SK-N-SH (cell line): ENCODE data around the gene VWDE. TPM values are rescaled to one million over a fixed set of nuclear protein-coding genes. Genes with fewer than 3 reads are reported as not detected.

Experiments
- CTCF ChIA-PET: fragments of 300-600, 350-600 bp; formaldehyde crosslinking; extraction: SDS; loops from one replicate; lab custom pipeline; 2021; lab: Yijun Ruan, JAX
- POLR2A ChIA-PET: fragments of 350-600 bp; sonication (Branson Sonifier 250); formaldehyde crosslinking; extraction: SDS; loops from one replicate; lab custom pipeline; 2020; ENCODE audit warnings: antibody characterized with exemption, inconsistent platforms; lab: Yijun Ruan, JAX
- DNase-seq: peaks from one replicate; pipeline ENCODE4 v3.0.0; 2012
- H2AFZ ChIP-seq: fragments of 200-600 bp; sonication (generic); 2 replicates; pipeline ENCODE4 v1.8.1; 2016; ENCODE audit warnings: antibody characterized with exemption, mild to moderate bottlenecking, low read depth
- H3F3A ChIP-seq: fragments of 200-600 bp; sonication (generic); replicated peaks from 2 replicates; pipeline ENCODE3; 2016; ENCODE audit warnings: antibody characterized with exemption, mild to moderate bottlenecking; ENCODE audit not compliant: insufficient read depth
- H3K27ac ChIP-seq, 2 experiments: fragments of 200-500 bp in 1 of 2; fragments of 200-600 bp in 1 of 2; sonication (Bioruptor generic) in 1 of 2; sonication (generic), shearing (Covaris generic) in 1 of 2; 2 replicates each; pipeline versions ENCODE4 v1.5.1 to v1.6.1; 2014 to 2016; ENCODE audit warnings: low read depth in 2 of 2, inconsistent platforms in 1 of 2, low read length in 1 of 2, mild to moderate bottlenecking in 1 of 2, mixed read lengths in 1 of 2
- H3K27me3 ChIP-seq: fragments of 200-600 bp; sonication (generic), shearing (Covaris generic); 2 replicates; pipeline ENCODE4 v1.6.1; 2016; ENCODE audit warnings: mixed run types; ENCODE audit not compliant: insufficient read depth
- H3K36me3 ChIP-seq, 2 experiments: fragments of 200-500 bp in 1 of 2; fragments of 200-600 bp in 1 of 2; sonication (Bioruptor generic) in 1 of 2; sonication (generic) in 1 of 2; replicated peaks in 1 of 2; 2 replicates each; pipeline versions ENCODE3 to v1.5.1; 2014 to 2016; ENCODE audit warnings: low read length in 1 of 2, mild to moderate bottlenecking in 1 of 2; ENCODE audit not compliant: insufficient read depth in 2 of 2, control insufficient read depth in 1 of 2
- H3K4me1 ChIP-seq, 2 experiments: fragments of 200-500 bp in 1 of 2; fragments of 200-600 bp in 1 of 2; sonication (Bioruptor generic) in 1 of 2; sonication (generic), shearing (Covaris generic) in 1 of 2; 2 replicates each; pipeline versions ENCODE4 v1.5.1 to v1.6.1; 2014 to 2016; ENCODE audit warnings: low read depth in 1 of 2, low read length in 1 of 2, mixed run types in 1 of 2; ENCODE audit not compliant: insufficient read depth in 2 of 2, control insufficient read depth in 1 of 2
- H3K4me2 ChIP-seq: fragments of 200-600 bp; sonication (generic), shearing (Covaris generic); 2 replicates; pipeline ENCODE4 v1.6.1; 2017; ENCODE audit warnings: mixed run types
- H3K4me3 ChIP-seq, 2 experiments: fragments of 200-500 bp in 1 of 2; fragments of 200-600 bp in 1 of 2; sonication (Bioruptor generic) in 1 of 2; sonication (generic), shearing (Covaris generic) in 1 of 2; 2 replicates each; pipeline versions ENCODE4 v1.5.1 to v1.8.1; 2014 to 2016; ENCODE audit warnings: low read depth in 2 of 2, inconsistent platforms in 1 of 2, low read length in 1 of 2, mild to moderate bottlenecking in 1 of 2, mixed read lengths in 1 of 2, moderate library complexity in 1 of 2
- H3K79me2 ChIP-seq: fragments of 200-600 bp; sonication (generic); 2 replicates; pipeline ENCODE4 v1.8.1; 2017; ENCODE audit warnings: mild to moderate bottlenecking; ENCODE audit not compliant: insufficient read depth
- H3K9ac ChIP-seq: fragments of 200-600 bp; sonication (generic); 2 replicates; pipeline ENCODE4 v1.6.1; 2017; ENCODE audit warnings: mixed run types
- H3K9me2 ChIP-seq: fragments of 200-600 bp; sonication (generic); 2 replicates; pipeline ENCODE4 v1.6.1; 2017; ENCODE audit warnings: mixed run types
- H3K9me3 ChIP-seq: fragments of 200-600 bp; sonication (generic); 2 replicates; pipeline ENCODE4 v1.6.1; 2017; ENCODE audit warnings: mixed run types, mild to moderate bottlenecking, moderate library complexity
- H4K20me1 ChIP-seq: fragments of 200-600 bp; sonication (generic); 2 replicates; pipeline ENCODE4 v1.6.1; 2017; ENCODE audit warnings: mild to moderate bottlenecking, mixed run types; ENCODE audit not compliant: insufficient read depth
- CTCF ChIP-seq: fragments of 200-600 bp; sonication (generic); IDR thresholded peaks from 2 replicates; pipeline ENCODE4 v1.6.1; 2017; ENCODE audit warnings: antibody characterized with exemption, mild to moderate bottlenecking, moderate library complexity
- ELF1 ChIP-seq: IDR thresholded peaks from 2 replicates; pipeline ENCODE4 v1.4.0; 2012
- EZH2phosphoT487 ChIP-seq: fragments of 200-600 bp; sonication (generic); IDR thresholded peaks from 2 replicates; pipeline ENCODE4 v1.6.1; 2017; ENCODE audit warnings: low read depth, mixed run types, mild to moderate bottlenecking, antibody characterized with exemption, moderate library complexity, borderline replicate concordance
- FOSL2 ChIP-seq: IDR thresholded peaks from 2 replicates; pipeline ENCODE4 v1.4.0; 2012; ENCODE audit warnings: low read depth, mild to moderate bottlenecking, moderate library complexity, borderline replicate concordance
- FOXJ3 ChIP-seq: sonication (generic); formaldehyde crosslinking; IDR thresholded peaks from 2 replicates; pipeline ENCODE4 v1.5.1; 2020; ENCODE audit warnings: mild to moderate bottlenecking, missing genetic modification reagents
- FOXM1 ChIP-seq: IDR thresholded peaks from 2 replicates; pipeline ENCODE4 v1.4.0; 2012; ENCODE audit warnings: low read depth, mild to moderate bottlenecking
- GATA2 ChIP-seq: sonication (generic); formaldehyde crosslinking; IDR thresholded peaks from 2 replicates; pipeline ENCODE4 v1.5.0; 2020; ENCODE audit warnings: mild to moderate bottlenecking, missing genetic modification reagents
- NFIC ChIP-seq: IDR thresholded peaks from 2 replicates; pipeline ENCODE4 v1.4.0; 2012; ENCODE audit warnings: borderline replicate concordance
- NRF1 ChIP-seq: IDR thresholded peaks from 2 replicates; pipeline ENCODE4 v1.6.1; 2012; ENCODE audit warnings: low read depth, mild to moderate bottlenecking, low read length
- POLR2AphosphoS5 ChIP-seq: IDR thresholded peaks from 2 replicates; pipeline ENCODE4 v1.6.1; 2012; ENCODE audit warnings: low read depth, low read length
- RAD21 ChIP-seq: IDR thresholded peaks from 2 replicates; pipeline ENCODE4 v1.6.1; 2012; ENCODE audit warnings: mild to moderate bottlenecking, low read length
- RFX5 ChIP-seq: IDR thresholded peaks from 2 replicates; pipeline ENCODE4 v1.6.1; 2012; ENCODE audit warnings: mild to moderate bottlenecking, improper control_type of control experiment, low read length
- RXRA ChIP-seq: IDR thresholded peaks from 2 replicates; pipeline ENCODE4 v1.4.0; 2012; ENCODE audit warnings: low read depth, mild to moderate bottlenecking, borderline replicate concordance
- SIN3A ChIP-seq: IDR thresholded peaks from 2 replicates; pipeline ENCODE4 v1.6.1; 2012; ENCODE audit warnings: low read depth, mild to moderate bottlenecking, low read length, moderate library complexity, borderline replicate concordance
- TCF12 ChIP-seq: IDR thresholded peaks from 2 replicates; pipeline ENCODE4 v1.4.0; 2012
- USF1 ChIP-seq: IDR thresholded peaks from 2 replicates; pipeline ENCODE4 v1.4.0; 2012; ENCODE audit warnings: low read depth, borderline replicate concordance
- USF2 ChIP-seq: fragments of 150-350 bp; IDR thresholded peaks from 2 replicates; pipeline ENCODE4 v1.6.1; 2017; ENCODE audit warnings: antibody characterized with exemption, low read length, low read depth, borderline replicate concordance
- YY1 ChIP-seq: IDR thresholded peaks from 2 replicates; pipeline ENCODE4 v1.4.0; 2012; ENCODE audit warnings: low read depth, mild to moderate bottlenecking
- ZBTB33 ChIP-seq: IDR thresholded peaks from 2 replicates; pipeline ENCODE4 v1.4.0; 2012; ENCODE audit warnings: low read depth, borderline replicate concordance
- polyA plus RNA-seq, 3 experiments: library from polyadenylated mRNA; depleted of rRNA; stranded (reverse); fragments of >200 nt; gene quantifications; 2 replicates each; pipeline ENCODE4 v1.2.3, GENCODE V29; 2012

The VWDE gene
- polyA plus RNA-seq, 1 of the 3 experiments (the other 2 are of a cell fraction): not detected

- no peak overlapping the region for H3K27ac ChIP-seq
- no peak overlapping the region for H2AFZ ChIP-seq
- H4K20me1 ChIP-seq: no peaks in the 10 kb centered on the region
- no peaks in the 10 kb centered on the region for H3F3A ChIP-seq
- no peaks in the 10 kb centered on the region for H3K79me2 ChIP-seq
- no peaks in the 10 kb centered on the region; a peak in 1 of 4 replicates for H3K4me1 ChIP-seq
- ChIA-PET POLR2A (no interaction called here), CTCF (interaction anchor here (1.1 to 2.6 kb wide), 2 partner anchors 9 to 20 kb away, joined by 4 to 7 read pairs; no protein-coding TSS in a partner anchor)
- peaks cover 0 to 4% of the 10 kb centered on the region in 2 experiments for H3K36me3 ChIP-seq
- H3K9ac ChIP-seq: no peak overlapping the region
- no peaks in the 10 kb centered on the region for H3K9me3 ChIP-seq
- DNase-seq: no peak
- TF ChIP-seq NFIC: no peak
- no peak for TF ChIP-seq CTCF
- no peak for TF ChIP-seq EZH2phosphoT487
- no peak for TF ChIP-seq TCF12
- no peak for TF ChIP-seq SIN3A
- TF ChIP-seq RXRA: no peak
- TF ChIP-seq ELF1: no peak
- TF ChIP-seq GATA2 (CRISPR knock-in tag): no peak
- TF ChIP-seq RAD21: no peak
- no peak for TF ChIP-seq RFX5
- TF ChIP-seq USF1: no peak
- no peak for TF ChIP-seq FOXJ3 (CRISPR knock-in tag)
- TF ChIP-seq USF2: no peak
- TF ChIP-seq FOSL2: no peak
- no peak for TF ChIP-seq ZBTB33
- no peak for TF ChIP-seq POLR2AphosphoS5
- TF ChIP-seq NRF1: no peak
- TF ChIP-seq YY1: no peak
- TF ChIP-seq FOXM1: no peak
- TF ChIP-seq, all 33 proteins: peak for 0
- Histone ChIP-seq H3K4me3 (no peak overlapping the region), H3K9me2 (no peaks in the 10 kb centered on the region), H3K4me2 (no peak overlapping the region), H3K27me3 (no peaks in the 10 kb centered on the region)
These were observed 34.6 kb downstream of the VWDE start for GRCh38 chr7:12369072-12369471.
